H54 (cell line): ENCODE data around the gene FAM111A.
"Not testable (repeated sequence)": the region's sequence is repeated elsewhere in the genome, so short reads cannot be mapped to it uniquely, and the experiment has no call there.

Experiments used
- DNase-seq: peaks from one replicate; pipeline ENCODE4 v3.0.0; 2011; ENCODE audit warnings: low spot score, mixed read lengths; ENCODE audit not compliant: insufficient read length
- FAIRE-seq: peaks from 3 replicates; lab custom pipeline; 2011; peaks lifted over from hg19 to GRCh38; lab: Jason Lieb, UNC
- POLR2A ChIP-seq: IDR thresholded peaks from 2 replicates; pipeline ENCODE4 v1.6.1; 2011; ENCODE audit warnings: low read depth, mild to moderate bottlenecking, low read length

FAM111A gene, protein sequence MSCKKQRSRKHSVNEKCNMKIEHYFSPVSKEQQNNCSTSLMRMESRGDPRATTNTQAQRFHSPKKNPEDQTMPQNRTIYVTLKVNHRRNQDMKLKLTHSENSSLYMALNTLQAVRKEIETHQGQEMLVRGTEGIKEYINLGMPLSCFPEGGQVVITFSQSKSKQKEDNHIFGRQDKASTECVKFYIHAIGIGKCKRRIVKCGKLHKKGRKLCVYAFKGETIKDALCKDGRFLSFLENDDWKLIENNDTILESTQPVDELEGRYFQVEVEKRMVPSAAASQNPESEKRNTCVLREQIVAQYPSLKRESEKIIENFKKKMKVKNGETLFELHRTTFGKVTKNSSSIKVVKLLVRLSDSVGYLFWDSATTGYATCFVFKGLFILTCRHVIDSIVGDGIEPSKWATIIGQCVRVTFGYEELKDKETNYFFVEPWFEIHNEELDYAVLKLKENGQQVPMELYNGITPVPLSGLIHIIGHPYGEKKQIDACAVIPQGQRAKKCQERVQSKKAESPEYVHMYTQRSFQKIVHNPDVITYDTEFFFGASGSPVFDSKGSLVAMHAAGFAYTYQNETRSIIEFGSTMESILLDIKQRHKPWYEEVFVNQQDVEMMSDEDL

DNA sequence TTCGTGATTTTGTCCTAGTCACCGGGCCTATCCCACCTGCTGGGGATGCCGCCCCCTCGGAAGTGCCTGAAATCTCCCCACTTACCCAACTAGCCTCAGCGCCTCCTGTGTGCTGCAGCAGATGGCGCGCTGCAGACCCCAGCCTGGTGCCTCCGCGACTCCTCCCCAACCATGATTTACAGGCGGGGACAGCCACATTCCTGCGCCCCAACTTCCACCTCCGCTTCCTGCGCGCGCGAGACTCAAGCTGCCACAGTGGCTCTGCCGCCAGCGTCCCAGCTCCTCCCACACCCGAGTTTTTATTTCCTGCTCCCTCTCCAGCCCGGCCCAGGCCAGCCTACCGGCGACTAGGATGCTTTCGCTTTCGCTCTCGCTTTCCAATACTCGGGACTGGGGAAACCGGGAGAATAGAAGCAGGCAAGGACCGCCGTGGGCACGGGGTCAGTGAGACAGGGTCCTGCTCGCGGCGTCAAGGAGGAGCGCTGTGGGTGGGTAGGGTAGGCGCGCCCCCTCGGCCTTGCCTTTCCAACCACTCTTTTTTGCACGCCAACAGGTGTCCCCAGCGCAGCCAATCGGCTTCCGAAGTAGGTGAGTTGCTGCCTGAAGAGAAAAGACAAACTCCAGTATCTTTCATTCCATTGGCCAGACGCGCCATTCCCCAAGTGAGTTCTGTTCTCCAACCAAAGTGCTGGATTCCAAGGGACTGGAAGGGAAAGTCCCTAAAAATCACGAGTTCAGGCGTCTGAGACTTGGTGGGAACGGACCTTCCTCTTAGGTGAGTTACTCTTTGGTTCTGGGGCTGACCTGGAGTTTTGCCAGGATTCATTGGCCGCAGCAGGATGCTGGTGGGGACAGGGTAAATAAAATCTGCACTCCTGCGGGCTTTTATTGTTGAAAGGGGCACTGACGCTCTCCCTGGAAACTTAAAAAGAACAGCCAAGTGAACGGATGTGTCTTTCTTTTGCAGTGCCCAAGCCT lies at the start of gene FAM111A:
Gene FAM111A (plus strand): TSS at position 327 of the 978 bp plus-strand sequence. CDS start 6,017 bp downstream, outside the sequence.
- TF ChIP-seq POLR2A = peak; percentile 66
- DNase-seq (peak; percentile 77), FAIRE-seq (peak; percentile 89)

DNA sequence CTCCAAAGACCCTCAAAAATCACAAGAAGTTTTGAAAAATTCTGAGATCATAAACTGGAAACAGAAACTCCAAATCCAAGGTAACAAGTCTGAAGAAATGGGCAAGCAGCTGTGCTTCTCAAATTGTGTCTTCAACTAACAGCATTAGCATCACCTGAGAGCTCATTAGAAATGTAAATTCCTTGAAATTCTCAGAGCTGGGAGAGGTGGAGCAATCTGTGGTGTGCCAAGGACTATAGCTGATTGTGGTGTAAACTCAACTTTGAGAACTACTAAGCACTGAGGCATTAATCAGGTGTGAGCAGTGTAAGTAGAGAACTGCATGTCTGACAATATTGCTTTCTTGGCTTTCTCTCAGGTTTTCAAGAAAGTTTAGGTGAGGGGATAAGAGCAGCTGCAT lies 49.1 kb upstream of the FAM111A start:
- FAIRE-seq, DNase-seq: not testable (repeated sequence)

DNA sequence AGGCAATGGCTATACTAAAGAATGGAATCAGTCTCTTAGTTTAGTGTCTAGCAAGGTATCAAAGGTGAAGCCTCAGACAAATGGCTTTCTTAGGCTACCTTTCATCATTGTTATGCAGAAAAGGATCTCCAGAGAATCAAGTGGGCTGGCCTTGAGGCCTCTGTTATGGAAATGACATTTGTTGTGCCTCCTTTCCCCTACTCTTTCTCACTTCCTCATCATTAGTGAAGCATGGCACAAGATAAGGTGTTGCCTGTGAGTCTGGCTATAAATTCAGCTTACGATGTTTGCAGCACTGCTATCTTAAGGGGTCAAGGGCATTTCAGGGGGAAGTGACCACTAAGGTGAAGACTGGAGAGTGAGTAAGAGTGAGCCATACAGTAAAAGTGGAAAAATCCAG lies 47.4 kb upstream of the FAM111A start:
- not testable (repeated sequence) for DNase-seq, FAIRE-seq

DNA sequence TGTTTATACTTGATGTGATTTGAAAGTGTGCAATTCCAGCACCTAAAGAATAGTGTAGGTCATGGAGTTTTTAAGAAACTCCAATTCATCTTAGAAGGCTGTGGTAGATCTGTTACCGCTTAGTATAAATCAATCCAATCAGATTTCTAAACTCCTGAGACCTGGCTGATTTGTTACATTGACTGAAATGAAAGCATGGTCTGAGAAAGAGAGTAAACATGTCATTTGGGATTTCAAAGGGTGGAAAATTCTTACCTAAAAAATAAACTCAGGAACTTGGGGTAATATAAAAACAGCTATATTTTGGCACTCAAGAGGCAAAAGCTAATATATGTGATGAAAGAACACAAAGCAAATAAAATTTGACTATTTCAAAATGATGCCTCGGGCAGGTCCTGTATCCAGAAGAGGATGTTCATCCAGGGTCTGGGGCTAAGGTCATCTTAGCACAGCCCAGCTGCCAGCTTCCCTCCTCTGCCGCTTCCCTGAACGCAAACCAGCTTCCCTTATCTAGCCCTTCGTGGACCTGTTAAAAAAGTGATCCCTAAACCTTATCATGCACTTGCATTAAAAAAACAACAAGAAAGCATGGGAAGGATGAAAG lies 46.6 kb upstream of the FAM111A start:
- not testable (repeated sequence) for FAIRE-seq, DNase-seq

DNA sequence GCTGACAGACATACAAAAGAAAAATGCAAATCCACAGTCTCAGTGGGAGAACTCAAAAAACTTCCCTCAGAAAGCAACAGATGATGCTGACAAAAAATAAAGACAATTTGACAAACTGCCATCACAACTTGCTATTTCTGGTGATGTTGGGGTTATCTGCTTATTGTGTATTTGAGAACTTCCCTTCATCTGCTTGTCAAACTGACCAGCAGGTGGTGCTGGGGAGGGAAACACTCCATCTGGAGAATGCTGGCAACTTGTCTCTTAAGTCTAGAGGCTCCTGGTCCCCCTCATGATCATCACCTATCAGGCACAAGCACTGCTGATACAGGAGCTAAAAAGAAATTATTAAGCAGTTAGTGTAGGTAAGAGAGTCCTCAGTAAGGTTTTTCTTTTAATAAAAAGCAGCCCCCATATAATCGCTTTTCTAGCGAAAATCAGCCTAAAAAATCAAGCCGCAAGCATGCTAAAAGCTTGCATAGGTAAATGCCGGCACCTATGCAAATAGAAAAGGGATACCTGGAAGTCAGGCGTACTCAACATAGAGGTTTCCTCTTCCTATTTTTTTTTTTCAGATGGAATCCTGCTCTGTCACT lies 45.4 kb upstream of the FAM111A start:
- no peak for TF ChIP-seq POLR2A
- peak; percentile 30 for FAIRE-seq

DNA sequence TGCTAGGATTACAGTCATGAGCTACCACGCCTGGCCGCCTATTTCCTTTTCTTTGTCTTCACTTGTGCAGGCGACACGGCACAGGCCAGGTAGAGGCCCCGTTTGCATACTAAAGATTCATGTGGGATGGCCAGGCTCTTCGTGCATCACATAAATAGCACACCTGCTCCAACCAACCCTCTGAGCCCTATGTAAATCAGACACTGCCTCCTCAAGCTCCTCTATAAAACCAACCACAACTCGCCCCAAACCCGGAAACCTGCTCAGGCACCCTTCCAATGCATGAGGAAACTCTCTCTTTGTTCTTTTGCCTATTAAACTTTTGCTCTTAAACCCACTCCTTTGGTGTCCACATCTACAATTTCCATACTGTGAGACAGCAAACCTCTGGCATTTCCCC lies 44.7 kb upstream of the FAM111A start:
- not testable (repeated sequence) for FAIRE-seq, DNase-seq

More for the DNA sequence above, 45.4 kb upstream of the FAM111A start:
- DNase-seq = no peak

DNA sequence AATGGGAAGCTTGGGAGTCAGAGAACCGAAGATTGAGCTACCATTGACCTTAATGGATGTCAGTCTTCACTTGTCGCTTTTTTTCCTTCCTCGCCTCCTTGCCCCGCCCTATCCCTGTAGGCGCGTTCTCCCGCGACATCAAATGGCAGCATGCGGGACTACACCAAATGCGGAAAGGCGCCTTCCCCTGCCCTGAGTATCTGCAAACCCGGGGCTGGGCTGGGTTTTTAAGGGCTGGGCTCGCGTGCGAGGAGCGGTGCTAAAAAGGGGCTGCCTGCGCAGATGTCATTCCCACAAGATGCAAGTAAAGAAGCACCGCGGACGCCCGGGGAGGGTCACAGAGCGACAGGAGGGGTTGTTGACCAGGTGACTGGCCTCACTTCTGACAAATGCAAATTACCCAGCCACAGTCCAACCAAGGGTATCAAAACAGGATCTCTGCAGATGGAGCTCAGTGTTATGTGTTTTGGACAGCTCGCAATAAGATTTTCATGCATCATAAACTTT lies 40.3 kb upstream of the FAM111A start:
- no peak for FAIRE-seq
- no peak for DNase-seq
- no peak for TF ChIP-seq POLR2A

DNA sequence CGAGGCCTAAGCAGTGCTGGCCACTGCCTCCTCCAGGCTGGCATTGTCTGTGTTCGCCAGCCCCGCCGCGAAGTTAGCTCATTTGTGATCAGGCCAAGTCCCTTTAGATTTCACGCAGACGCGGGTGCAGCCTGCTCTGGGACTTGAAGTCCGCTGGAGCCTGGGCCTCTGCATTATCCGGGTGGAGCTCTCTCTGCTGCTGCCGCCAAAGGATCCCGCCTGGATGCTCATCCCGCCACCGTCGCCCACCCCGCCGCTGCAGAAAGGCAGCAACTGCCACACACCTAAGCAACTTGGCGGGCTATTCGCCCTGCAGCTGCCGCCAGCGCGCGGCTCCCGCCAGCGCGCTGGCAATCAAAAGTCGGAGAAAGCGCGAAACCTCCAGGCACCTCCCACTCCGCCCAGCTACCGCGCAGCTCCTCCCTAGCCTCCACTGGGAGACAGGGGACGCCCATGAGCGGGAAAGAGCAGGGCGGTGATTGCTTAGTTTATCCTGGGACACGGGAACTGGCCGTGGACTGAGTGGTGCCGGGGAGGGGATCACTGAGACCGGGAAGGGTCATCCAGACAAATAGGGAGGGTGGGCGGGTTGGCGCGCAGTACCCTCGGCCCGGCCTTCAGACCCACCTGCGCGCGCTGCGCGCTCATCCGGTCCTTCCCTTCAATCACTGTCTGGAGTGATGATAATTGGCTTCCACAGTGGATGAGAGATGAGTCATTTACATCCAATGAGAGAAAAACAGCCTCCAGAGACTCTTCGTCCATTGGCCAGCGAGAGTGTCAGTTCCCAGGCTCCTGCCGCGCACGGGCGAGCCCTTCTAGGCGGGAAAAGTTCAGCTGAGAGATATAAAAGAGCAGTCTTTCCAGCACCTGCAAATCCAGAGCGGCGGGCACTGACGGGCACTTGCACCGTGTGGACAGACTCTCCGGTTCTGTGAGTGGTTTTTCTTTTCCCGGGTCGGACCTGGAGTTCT lies 36.0 kb upstream of the FAM111A start, which contains the start of gene FAM111B:
Gene FAM111B (plus strand): TSS at position 875 of the 974 bp plus-strand sequence. CDS start 2,389 bp downstream, outside the sequence.
- peak; percentile 61 for FAIRE-seq
- TF ChIP-seq POLR2A = peak; percentile 68
- peak; percentile 86 for DNase-seq

DNA sequence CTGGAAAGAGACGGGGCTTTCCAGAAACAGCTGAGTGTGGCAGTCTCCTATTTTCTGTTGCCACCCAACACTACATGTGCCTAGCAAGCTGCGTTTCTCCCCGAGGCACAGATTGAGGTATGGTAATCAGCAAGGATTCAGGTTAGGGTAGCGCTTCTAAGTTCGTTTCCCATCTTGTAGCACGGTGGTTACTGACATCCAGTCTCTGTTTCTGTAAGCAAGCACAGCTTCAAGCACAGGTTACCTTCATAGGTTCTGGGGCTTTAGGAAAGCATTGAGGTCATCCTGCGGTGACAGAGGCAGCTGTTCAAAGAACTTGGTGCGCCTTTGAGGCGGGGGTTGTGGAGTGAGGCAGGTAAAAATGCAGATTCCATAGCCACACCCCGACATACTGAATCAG lies 34.9 kb upstream of the FAM111A start:
- FAIRE-seq, DNase-seq: not testable (repeated sequence)

DNA sequence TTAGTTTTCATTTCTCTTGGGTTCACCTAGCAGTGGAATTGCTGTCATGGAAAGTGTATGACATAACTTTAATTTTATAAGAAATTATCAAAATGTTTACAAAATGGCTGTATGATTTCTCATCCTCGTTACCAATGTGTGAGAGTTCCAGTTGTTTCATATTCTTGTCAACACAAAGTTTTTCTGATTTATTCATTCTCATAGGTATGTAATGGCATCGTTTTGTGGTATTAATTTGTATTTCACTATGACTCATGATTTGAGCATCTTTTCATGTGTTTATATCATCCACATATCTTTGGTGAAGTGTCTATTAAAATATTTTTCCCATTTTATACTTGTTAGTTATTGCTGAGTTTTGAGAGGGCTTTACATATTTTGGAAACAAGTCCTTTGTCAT lies 30.2 kb upstream of the FAM111A start:
- no peak for TF ChIP-seq POLR2A
- FAIRE-seq = no peak
- no peak for DNase-seq

DNA sequence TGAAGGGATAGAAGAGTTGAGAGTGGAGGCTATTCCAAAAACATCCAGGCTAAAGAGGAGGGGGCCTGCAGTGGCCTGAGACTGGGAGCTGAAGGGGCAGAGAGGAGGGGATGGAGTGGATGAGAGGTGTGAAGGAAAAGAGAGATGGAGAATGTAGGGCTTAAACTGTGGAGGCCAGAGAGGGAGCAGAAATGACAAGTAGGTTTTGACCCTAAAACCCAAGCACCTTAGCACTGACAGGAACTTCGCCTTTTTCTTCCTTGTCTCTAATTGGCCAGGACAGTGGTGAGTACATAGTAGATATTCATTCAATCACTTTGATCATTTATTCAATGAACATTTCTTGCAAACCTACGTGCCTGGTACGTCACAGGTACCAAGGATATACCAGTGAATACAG lies 28.3 kb upstream of the FAM111A start:
- DNase-seq (no peak), FAIRE-seq (no peak)
- TF ChIP-seq POLR2A = no peak

DNA sequence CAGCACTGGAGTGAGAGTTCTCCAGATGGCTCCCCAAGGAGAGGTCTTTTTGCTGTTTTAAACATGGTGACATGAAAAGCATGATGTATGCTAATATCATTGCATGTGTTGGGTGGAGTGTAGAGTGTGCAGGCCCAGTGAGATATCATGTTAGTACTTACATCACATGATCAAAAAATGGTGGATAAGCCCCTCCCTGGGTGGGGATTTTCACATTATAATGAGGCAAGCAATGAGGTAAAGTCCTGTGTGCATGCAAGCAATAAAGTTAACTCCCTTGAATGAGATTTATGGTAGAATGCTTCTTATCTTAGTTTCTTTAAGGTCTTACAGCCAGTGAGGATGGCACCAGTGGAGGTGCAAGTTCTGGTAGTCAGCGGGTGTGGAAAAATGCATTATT lies 27.1 kb upstream of the FAM111A start:
- no peak for TF ChIP-seq POLR2A
- no peak for FAIRE-seq
- DNase-seq = no peak
